GM23338 (cell line): ENCODE results near the gene CAPN14.

Experiments used
- CTCF ChIP-seq, 2 experiments: fragments of 200-600 bp in 1 of 2; sonication (generic) in 1 of 2; conservative IDR thresholded peaks; 2 replicates each; pipeline versions ENCODE4 v1.5.1 to v1.6.1; 2016 to 2017; ENCODE audit warnings: antibody characterized with exemption in 2 of 2, low read depth in 2 of 2, mild to moderate bottlenecking in 2 of 2, moderate library complexity in 1 of 2
- ETS1 ChIP-seq: IDR thresholded peaks from 2 replicates; pipeline ENCODE4 v1.6.1; 2016; ENCODE audit warnings: antibody characterized with exemption
- EZH2 ChIP-seq: fragments of 200-600 bp; sonication (generic); IDR thresholded peaks from one replicate; pipeline ENCODE4 v1.8.0; 2017; ENCODE audit warnings: antibody characterized with exemption, mild to moderate bottlenecking, low read depth; ENCODE audit not compliant: unreplicated experiment

DNA sequence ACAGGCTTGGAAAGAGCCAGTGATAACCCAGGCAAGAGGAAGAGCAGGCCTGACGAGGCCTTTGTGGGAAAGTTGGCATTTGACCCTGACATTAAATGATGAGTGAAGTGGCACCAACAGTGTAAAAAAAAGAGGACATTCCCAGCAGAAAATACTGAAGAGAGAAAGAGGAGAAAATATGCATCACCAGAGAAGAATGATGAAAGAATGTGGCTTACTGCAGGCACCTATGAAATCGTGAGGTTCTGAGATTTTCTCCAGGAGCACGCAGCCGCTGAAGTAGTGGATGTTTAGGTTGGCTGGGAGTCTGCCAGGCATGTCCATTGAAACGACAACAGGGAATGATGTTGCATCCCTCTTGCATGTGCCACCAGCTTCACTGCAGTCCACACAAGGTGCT is 30.4 kb upstream of the CAPN14 start:
- TF ChIP-seq ETS1 (no peak), CTCF (conservative IDR thresholded peaks at IDR 0.05; ENCODE audit: low read depth in 2 of 2) (no peak), EZH2 (no peak)
